GM03348 (cell line): ENCODE measurements around the gene SLC25A21.

ENCODE experiments used
- DNase-seq: peaks from one replicate; pipeline ENCODE4 v3.0.0; 2012; ENCODE audit warnings: low spot score

Gene SLC25A21

GRCh38 chr14:36757734-36758601, 414.4 kb downstream of the SLC25A21 start:
- no peak for DNase-seq

GRCh38 chr14:36756226-36756625, 416.2 kb downstream of the SLC25A21 start:
- no peak for DNase-seq

DNA sequence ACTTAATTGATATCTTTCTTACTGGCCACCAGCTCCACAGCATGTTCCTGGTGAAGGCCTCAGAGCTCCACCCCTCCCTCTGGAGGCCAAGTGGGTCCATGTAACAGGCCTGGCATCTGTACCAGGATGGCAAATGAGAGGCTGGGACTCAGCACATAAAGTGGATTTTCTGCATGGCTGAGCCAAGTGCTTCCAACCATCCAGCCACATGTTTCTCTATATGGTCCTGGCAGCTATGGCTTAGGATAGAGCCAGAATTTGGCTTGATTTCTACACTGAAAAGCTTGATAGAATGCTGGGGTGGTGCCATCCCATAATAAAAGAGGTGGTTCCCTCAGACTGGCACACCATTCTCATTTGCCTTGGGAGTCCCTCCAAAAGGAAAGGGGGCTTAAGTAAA, 416.6 kb downstream of the SLC25A21 start:
- no peak for DNase-seq

GRCh38 chr14:36751920-36752319, 420.5 kb downstream of the SLC25A21 start:
- DNase-seq, result no peak

DNA sequence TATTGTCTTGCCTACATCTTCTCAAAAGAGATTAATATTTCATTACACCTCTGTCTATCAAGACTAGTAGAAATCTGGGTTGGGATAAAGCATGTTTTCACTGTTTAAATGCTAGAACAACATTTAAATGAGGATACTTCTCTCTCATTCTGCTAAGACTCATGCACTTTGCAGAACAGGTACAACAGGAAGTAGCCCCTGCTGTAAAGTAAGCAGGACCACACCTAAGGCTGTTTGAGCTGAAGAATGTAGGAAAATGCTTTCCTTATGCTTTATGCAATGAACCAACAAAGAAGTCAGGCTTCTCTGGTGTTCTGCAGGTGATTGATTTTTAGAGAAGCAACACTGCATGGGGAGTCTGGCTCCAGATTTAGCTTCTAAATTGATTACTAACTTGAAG, 421.3 kb downstream of the SLC25A21 start:
- DNase-seq, result no peak

DNA sequence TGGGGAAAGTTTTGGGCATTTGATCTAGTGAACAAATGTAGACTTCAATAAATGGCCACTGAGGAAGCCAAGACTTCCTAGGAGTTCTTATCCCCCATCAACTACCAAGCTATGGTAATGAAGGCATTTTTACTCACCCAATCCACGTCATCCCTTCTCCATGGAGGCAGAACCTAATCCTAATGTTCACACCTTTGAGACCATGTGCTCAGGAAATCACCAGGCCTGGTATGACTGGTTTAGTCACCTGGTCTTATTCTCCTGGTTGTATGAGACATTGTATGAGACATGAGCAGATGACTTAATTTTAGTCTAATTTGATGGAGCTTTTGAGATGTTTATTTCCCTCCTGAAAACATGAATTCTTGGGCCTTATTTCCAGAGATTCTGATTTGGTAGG, 422.2 kb downstream of the SLC25A21 start:
- DNase-seq, result no peak

GRCh38 chr14:36748610-36749213, 423.7 kb downstream of the SLC25A21 start:
- DNase-seq, result no peak

GRCh38 chr14:36747411-36748184, 424.8 kb downstream of the SLC25A21 start:
- peak; percentile 24 for DNase-seq

DNA sequence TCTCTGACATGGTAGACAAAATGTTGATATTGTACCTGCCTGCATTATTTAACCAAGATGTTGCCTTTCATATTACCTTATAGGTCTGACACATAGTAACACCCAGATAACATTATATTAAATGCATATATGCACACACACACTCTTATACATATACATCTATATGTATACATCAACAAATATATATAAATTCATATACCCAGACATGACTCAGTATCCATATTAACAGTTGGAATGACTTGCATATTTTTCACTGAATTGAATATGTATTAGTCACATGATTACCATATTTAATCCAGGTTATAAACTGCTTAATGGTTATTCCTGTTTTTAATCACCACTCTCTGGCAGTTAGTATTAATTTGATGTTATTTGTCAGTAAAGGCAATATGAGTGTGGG, 425.5 kb downstream of the SLC25A21 start:
- no peak for DNase-seq

GRCh38 chr14:36741858-36742257, 430.5 kb downstream of the SLC25A21 start:
- no peak for DNase-seq

DNA sequence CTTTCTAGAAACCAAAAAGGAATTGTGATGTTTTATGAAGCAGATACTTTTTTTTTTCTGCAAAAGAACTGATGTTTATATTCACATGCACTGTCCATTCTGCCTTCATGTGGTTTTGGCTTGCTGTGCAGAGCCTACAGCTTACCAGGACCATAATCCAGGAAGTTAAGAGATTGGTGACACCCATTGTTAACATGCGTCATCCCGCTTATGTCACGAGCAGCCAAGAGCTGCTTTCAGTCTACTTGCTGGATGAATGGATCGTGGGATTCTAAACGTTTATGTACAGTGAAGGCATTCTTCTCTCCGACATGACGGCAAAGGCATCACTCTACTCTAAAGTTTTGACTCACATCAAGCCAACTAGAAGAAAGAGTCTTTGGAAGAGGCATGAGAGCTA, 434.1 kb downstream of the SLC25A21 start:
- no peak for DNase-seq

- DNase-seq, result no peak
These were observed 446.3 kb downstream of the SLC25A21 start for GRCh38 chr14:36726128-36726527.

DNA sequence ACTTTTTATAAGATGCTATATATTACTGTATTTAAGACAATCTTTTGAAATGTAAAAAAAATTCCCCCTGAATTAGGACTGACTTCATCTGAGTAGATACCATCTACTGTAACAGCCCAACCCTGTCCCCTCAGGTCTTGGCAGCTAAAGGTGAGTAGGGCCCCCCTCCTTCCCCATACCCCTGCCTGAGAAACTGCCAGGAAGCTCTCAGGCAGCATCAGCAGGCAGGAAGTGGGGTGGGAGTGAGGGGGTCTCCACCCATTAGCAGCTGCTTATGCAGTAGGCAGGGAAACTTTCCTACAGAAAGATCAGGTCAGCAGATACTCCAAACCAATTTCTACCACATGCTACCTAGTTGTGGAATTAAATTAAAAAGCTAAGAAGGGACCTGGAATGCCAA, 448.2 kb downstream of the SLC25A21 start:
- no peak for DNase-seq

GRCh38 chr14:36723530-36723929, 448.9 kb downstream of the SLC25A21 start:
- no peak for DNase-seq

DNA sequence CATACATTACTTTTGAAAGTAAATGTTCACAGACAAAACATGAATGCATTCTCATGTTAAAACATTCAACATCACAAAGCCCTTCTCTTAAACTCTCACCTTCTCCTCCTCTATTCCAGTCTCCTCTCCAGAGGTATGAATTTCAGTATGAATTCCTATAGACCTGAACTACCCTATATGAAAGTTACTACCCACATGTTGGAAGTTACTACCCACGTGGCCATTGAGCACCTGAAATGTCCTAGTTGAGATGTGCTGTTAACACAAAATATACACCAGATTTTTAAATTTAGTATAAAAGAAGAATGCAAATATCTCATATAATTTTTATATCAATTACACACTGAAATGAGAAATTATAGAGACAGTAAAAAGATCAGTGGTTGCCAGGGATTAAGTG, 450.5 kb downstream of the SLC25A21 start:
- no peak for DNase-seq

DNA sequence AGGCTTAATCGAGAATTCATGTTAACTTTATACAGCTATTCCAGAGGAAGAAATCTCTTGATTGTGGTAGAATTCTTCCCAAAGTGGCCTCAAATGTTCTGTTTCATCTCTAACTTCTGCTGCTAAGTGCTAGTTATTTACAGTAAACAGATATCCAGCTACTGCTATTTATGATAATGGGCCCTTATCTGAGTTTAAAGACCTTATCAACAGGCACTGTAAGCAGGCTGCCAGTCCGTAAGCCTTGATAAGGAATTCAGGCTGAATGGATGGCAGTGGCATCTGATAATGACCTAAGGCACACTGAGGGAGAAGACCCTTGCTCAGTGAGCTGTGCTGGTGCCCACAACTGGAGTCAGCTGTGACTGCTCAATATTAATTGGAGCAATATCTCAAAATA, 451.7 kb downstream of the SLC25A21 start:
- DNase-seq, result no peak

- DNase-seq, result no peak
These were observed 452.6 kb downstream of the SLC25A21 start for GRCh38 chr14:36719823-36720222.

DNA sequence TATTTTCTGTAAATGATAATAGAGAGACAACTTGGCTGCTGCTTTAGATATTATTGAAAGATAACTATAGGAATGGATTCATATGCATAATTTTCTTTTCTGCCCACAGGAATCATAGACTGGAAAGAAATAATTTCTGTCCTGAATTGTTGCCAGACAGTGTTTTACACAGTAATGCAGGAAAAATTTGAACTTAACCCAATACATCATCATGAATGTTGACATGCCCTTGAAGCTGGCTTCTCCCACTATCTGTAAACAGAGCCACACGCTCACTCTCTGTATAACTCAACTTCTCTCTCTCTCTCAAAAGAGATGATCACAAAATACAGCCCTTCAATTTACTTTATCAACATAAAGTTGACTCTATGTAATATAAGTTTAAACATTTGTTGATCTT, 454.2 kb downstream of the SLC25A21 start:
- no peak for DNase-seq

GRCh38 chr14:36717363-36717762, 455.0 kb downstream of the SLC25A21 start:
- no peak for DNase-seq

DNA sequence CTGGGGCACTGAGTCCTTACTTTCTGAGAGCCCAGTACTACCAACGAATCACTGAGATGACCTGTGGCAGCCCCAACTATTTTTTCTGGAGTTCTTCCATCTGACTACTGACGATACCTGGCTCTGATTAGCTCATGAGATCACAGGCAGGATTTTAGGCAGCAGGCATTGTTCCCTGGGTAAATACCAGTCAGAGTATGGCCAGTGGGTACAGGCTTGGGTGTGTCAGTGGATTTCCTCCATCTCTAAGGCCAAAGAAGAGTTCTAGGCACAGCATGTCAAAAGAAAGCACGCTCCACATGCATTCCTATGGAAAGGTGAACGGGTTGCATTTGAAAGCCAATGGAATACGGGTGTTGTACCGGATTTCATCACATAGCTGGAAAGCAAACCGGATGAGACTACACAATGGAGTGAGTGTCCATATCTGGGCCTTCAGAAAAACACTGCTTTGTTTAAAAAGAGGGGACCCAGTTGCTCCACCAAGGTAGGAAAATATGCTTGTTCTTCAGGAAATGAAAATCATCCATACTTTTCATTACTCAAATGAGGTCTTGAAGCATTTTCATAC, 455.7 kb downstream of the SLC25A21 start:
- no peak for DNase-seq

- DNase-seq, result no peak
These were observed 458.3 kb downstream of the SLC25A21 start for GRCh38 chr14:36713960-36714703.

DNA sequence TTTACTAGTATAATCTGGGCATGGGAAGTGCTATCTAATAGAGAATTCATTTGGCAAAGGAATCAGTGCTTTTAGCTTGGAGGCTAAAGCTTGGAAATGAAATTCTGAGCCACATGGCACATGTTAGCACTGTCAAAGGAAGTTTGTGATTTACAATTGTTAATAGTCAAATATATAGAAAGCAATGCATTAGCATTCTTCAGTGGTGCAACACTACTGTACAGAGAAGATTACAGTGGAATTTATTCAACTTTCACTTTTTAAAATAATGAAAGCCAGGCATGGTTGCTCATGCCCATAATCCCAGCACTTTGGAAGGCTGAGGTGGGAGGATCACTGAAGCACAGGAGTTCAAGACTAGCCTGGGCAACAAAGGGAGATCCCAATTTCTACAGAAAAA, 464.8 kb downstream of the SLC25A21 start:
- no peak for DNase-seq
